ENCODE results near the gene ADD2. TPM values are rescaled to one million over a fixed set of nuclear protein-coding genes. Genes with fewer than 3 reads are reported as not detected.

ADD2 gene
- total RNA-seq, 1 donor from 2014 or later: 1.1 TPM

DNA sequence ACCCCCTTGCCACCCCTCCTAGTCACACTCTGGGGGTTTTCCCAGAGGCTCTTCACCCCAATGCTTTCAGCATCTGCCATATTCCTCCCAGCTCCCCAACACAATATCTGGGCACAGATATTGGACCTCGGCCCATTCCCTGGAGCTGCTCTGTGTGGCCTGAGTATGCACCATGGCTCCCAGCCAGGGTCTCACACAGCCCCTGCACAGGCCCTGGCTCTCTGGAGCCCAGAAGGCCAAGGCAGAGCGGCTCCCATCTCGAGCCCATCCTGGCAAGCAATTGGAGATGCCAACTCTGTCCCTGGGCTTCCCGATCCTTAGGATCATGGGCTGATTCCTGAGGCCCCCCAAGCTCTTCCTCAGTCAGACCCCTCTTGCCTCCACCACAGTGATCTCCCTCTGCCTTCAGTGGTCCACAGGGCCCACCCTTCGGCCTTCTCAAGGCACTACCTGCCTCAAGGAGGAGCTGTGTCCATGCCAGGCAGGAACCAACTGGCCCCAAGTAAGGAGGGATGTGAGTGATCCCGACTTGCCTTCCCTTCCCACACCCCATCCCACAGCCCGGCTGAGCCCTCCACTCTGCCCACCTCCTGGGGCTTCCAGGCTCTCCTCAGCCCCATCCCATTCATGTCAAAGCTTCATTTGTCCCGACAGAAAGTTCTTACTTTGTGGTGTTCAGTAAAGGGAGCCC is 62.7 kb downstream of the ADD2 start:
- H3K9me3 Mint-ChIP-seq (ENCODE audit: low read depth): no peaks in the 10 kb centered on the region
- no peak overlapping the region for H3K4me3 Mint-ChIP-seq (ENCODE audit: low read depth)
- no peaks in the 10 kb centered on the region for H3K36me3 Mint-ChIP-seq (ENCODE audit: insufficient read depth)
- H3K27ac Mint-ChIP-seq: no peak overlapping the region
- no peaks in the 10 kb centered on the region for H3K4me1 Mint-ChIP-seq (ENCODE audit: low read depth)
- DNase-seq (ENCODE audit: low spot score, unreplicated experiment): no peak
- TF ChIP-seq, protein P1, sequence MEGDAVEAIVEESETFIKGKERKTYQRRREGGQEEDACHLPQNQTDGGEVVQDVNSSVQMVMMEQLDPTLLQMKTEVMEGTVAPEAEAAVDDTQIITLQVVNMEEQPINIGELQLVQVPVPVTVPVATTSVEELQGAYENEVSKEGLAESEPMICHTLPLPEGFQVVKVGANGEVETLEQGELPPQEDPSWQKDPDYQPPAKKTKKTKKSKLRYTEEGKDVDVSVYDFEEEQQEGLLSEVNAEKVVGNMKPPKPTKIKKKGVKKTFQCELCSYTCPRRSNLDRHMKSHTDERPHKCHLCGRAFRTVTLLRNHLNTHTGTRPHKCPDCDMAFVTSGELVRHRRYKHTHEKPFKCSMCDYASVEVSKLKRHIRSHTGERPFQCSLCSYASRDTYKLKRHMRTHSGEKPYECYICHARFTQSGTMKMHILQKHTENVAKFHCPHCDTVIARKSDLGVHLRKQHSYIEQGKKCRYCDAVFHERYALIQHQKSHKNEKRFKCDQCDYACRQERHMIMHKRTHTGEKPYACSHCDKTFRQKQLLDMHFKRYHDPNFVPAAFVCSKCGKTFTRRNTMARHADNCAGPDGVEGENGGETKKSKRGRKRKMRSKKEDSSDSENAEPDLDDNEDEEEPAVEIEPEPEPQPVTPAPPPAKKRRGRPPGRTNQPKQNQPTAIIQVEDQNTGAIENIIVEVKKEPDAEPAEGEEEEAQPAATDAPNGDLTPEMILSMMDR (IDR thresholded peaks at IDR 0.05; ENCODE audit: unreplicated experiment): no peak
- peaks cover 3% of the 10 kb centered on the region for H3K27me3 Mint-ChIP-seq

DNA sequence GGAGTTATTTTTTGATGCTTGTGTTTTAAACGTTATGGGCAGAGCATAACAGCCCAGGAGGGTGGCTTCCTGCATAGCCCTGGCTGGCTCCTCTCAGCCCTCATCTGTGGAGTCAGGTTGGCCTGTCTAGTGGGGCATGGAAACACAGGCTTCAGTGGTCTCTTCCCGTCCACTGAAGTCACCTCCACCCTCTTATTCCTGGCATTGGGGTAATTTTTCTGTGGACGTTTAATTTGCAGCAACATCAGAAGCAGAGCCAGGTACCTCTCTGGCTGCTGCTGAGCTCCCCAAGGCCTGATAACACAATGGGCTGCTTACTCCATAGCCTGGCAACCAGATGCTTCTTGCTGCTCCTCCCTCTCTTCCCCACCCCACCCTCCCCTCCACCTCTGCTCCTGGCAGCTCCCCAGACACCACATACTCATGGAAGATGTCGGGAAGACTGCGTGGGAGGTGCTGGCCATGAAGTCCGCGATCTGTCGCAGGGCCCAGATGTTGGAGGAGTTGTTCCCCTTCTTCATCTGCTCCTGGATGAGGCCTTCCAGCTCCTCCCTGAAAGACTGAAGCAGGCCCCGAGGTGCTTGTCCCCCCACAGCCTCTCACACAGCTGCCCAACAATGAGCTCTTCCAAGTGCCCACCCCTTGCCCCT is 64.0 kb downstream of the ADD2 start:
- no peaks in the 10 kb centered on the region for H3K36me3 Mint-ChIP-seq (ENCODE audit: insufficient read depth)
- H3K4me1 Mint-ChIP-seq (ENCODE audit: low read depth): no peaks in the 10 kb centered on the region
- H3K27ac Mint-ChIP-seq: no peak overlapping the region
- no peak for DNase-seq (ENCODE audit: low spot score, unreplicated experiment)
- no peaks in the 10 kb centered on the region for H3K27me3 Mint-ChIP-seq
- no peak overlapping the region for H3K4me3 Mint-ChIP-seq (ENCODE audit: low read depth)
- TF ChIP-seq, protein P1 (IDR thresholded peaks at IDR 0.05; ENCODE audit: unreplicated experiment): no peak
- no peaks in the 10 kb centered on the region for H3K9me3 Mint-ChIP-seq (ENCODE audit: low read depth)

DNA sequence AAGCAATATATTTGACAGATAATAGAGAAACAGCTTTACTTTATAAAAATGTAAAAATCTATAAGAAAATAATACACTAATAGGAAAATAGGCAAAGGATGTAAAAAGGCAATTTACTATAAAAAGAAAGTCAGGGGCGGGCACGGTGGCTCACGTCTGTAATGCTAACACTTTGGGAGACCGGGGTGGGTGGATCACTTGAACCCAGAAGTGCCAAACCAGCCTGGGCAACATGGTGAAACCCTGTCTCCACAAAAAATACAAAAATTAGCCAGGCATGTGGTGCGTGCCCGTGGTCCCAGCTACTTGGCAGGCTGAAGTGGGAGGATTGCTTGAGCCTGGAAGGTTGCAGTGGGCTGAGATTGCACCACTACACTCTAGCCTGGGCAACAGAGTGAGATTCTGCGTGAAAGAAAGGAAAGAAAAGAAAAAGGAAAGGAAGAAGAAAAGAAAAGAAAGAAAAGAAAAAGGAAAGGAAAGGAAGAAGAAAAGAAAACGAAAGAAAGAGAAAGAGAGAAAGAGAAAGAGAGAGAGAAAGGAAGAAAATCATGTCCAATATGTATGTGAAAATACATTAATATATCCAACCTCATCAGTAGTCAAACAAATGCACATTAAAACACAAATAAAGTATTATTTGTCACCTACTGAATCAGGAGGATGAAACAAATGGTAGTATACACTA is 65.1 kb downstream of the ADD2 start:
- Mint-ChIP-seq H3K4me3 (ENCODE audit: low read depth) (no peak overlapping the region), H3K4me1 (ENCODE audit: low read depth) (no peaks in the 10 kb centered on the region), H3K27me3 (no peaks in the 10 kb centered on the region), H3K9me3 (ENCODE audit: low read depth) (no peaks in the 10 kb centered on the region), H3K36me3 (ENCODE audit: insufficient read depth) (no peaks in the 10 kb centered on the region), H3K27ac (no peak overlapping the region)
- TF ChIP-seq, protein P1 (IDR thresholded peaks at IDR 0.05; ENCODE audit: unreplicated experiment): no peak
- DNase-seq (ENCODE audit: low spot score, unreplicated experiment): no peak

DNA sequence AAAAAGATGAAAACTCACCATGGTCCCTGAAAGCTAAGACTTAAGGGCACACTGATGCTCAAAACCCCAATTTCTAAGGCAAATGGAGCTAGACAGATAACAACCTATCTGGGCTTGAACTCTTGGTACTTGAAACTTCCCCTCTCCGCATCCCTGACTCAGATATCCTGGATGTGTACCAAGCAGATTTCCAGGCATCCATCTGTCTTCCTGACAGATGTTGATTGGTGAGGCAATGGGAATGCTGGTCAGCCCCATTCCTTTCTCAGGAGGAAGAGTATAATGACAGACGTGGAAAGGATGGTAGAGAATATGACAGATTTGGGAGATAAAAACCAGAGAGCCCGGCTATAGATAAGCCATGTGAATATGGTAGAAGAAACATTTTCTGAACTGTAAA is 69.2 kb downstream of the ADD2 start:
- no peaks in the 10 kb centered on the region for H3K36me3 Mint-ChIP-seq (ENCODE audit: insufficient read depth)
- DNase-seq (ENCODE audit: low spot score, unreplicated experiment): no peak
- H3K9me3 Mint-ChIP-seq (ENCODE audit: low read depth): no peaks in the 10 kb centered on the region
- TF ChIP-seq, protein P1 (IDR thresholded peaks at IDR 0.05; ENCODE audit: unreplicated experiment): no peak
- H3K4me1 Mint-ChIP-seq (ENCODE audit: low read depth): no peaks in the 10 kb centered on the region
- H3K27ac Mint-ChIP-seq: no peak overlapping the region
- H3K27me3 Mint-ChIP-seq: peaks cover 16% of the 10 kb centered on the region
- H3K4me3 Mint-ChIP-seq (ENCODE audit: low read depth): no peak overlapping the region

DNA sequence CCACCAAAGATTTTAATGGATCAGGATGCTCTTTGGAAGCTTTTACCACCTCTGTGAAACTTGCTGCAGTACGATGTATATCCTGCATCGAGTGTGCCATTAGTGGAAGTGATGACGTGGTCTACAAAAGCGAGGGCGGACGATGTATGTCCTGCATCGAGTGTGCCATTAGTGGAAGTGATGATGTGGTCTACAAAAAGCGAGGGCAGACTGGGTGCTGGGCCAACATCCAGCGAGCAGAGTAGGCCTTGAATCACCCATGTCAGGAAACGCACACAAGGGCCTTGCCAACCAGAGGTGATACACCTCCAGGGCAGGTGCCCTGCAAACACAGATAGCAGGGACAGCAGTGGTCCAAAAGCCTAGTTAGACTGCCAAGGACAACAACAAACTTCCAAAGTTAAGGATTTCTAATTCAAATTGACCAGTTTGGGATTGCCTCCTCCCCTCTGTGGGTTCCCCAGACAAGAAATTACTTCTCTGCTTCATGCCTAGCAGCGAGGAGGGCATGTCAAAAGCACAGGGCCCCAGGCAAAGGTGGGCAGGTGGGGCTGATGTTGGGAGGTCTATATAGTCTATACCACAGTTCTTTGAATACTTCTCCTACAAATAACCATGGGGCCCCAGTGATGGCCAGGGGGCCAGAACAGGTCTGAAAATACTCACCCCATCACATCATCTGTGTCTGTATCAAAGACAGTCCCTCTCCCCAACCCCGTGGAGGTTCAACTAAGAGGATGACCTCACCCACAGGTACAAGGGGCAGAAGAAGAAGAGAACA is 70.2 kb downstream of the ADD2 start:
- H3K9me3 Mint-ChIP-seq (ENCODE audit: low read depth): no peaks in the 10 kb centered on the region
- H3K4me1 Mint-ChIP-seq (ENCODE audit: low read depth): no peaks in the 10 kb centered on the region
- H3K27me3 Mint-ChIP-seq: peaks cover 23% of the 10 kb centered on the region
- TF ChIP-seq, protein P1 (IDR thresholded peaks at IDR 0.05; ENCODE audit: unreplicated experiment): no peak
- DNase-seq (ENCODE audit: low spot score, unreplicated experiment): no peak
- no peak overlapping the region for H3K4me3 Mint-ChIP-seq (ENCODE audit: low read depth)
- H3K27ac Mint-ChIP-seq: no peak overlapping the region
- no peaks in the 10 kb centered on the region for H3K36me3 Mint-ChIP-seq (ENCODE audit: insufficient read depth)
